Brain microvascular endothelial cell (primary cell): ENCODE data around the gene HHAT.

Experiments used
- DNase-seq: peaks from one replicate; pipeline ENCODE4 v3.0.0-alpha.2; 2020
- H3K27ac ChIP-seq: fragments of 250-450 bp; sonication (Bioruptor Pico); 2 replicates; pipeline ENCODE4 v1.5.1; 2020; ENCODE audit warnings: mild to moderate bottlenecking, moderate library complexity
- H3K27me3 ChIP-seq: fragments of 250-450 bp; sonication (Bioruptor Pico); replicated peaks from 2 replicates; pipeline ENCODE4 v1.5.1; 2020; ENCODE audit warnings: mild to moderate bottlenecking
- H3K36me3 ChIP-seq: fragments of 250-450 bp; sonication (Bioruptor Pico); replicated peaks from 2 replicates; pipeline ENCODE4 v1.5.1; 2020; ENCODE audit warnings: mild to moderate bottlenecking
- H3K4me3 ChIP-seq: 2 replicates; pipeline ENCODE4 v1.5.1; 2011; ENCODE audit warnings: low read depth, mild to moderate bottlenecking, control low read depth, low read length, moderate library complexity
- CTCF ChIP-seq: IDR thresholded peaks from 2 replicates; pipeline ENCODE4 v1.5.1; 2011; ENCODE audit warnings: low read depth, mild to moderate bottlenecking, moderate library complexity, low read length, control low read depth, inconsistent platforms; ENCODE audit errors: missing control alignments
- in situ Hi-C: cut with HindIII; loops from 2 replicates; pipeline ENCODE4 v1.10.0; 2017; ENCODE audit warnings: low sequenced_read_pairs, low pct_ligation_motif_present

HHAT gene

GRCh38 chr1:210445931-210446330, 117.2 kb downstream of the HHAT start:
- DNase-seq: no peak
- no peaks in the 10 kb centered on the region for H3K27me3 ChIP-seq
- no peak overlapping the region for H3K27ac ChIP-seq
- H3K4me3 ChIP-seq: no peak overlapping the region
- H3K36me3 ChIP-seq: no peaks in the 10 kb centered on the region
- in situ Hi-C loops: no loop called here
- no peak for TF ChIP-seq CTCF

GRCh38 chr1:210446479-210446878, 117.8 kb downstream of the HHAT start:
- peak; percentile 33 for DNase-seq
- Histone ChIP-seq H3K27me3 (no peaks in the 10 kb centered on the region), H3K36me3 (no peaks in the 10 kb centered on the region), H3K27ac (no peak overlapping the region), H3K4me3 (no peak overlapping the region)
- in situ Hi-C loops: no loop called here
- no peak for TF ChIP-seq CTCF

DNA sequence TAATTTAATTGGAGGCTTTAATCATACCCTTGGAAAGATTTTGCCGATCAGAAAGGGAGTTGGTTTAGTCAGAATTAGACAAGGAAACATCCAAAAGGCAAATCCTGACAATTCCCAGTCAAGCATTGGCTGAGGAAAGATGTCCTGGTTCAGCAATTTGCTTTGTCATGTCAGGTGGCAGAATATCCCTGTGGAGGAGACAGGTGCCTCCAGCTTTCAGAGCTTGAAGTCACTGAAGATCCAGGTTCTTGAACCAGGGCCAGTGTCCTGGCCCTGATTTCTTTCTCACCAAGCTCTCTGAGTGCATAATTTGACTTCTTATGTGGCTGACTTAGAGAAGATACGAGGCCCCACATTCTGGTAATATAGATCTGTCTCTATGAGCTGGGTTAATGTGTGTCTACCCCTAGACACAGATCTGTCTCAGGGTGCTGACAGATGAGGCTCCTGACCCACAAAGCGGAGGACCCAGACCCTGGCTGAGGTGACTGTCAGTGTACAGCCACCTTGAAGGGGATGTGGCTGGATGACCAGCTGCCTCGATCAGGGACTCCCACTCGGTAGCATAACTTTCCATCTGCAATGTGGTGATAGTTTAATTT, 118.9 kb downstream of the HHAT start:
- no peaks in the 10 kb centered on the region for H3K36me3 ChIP-seq
- no peak for TF ChIP-seq CTCF
- no peaks in the 10 kb centered on the region for H3K27me3 ChIP-seq
- DNase-seq: no peak
- no peak overlapping the region for H3K4me3 ChIP-seq
- in situ Hi-C loops: no loop called here
- H3K27ac ChIP-seq: no peak overlapping the region

DNA sequence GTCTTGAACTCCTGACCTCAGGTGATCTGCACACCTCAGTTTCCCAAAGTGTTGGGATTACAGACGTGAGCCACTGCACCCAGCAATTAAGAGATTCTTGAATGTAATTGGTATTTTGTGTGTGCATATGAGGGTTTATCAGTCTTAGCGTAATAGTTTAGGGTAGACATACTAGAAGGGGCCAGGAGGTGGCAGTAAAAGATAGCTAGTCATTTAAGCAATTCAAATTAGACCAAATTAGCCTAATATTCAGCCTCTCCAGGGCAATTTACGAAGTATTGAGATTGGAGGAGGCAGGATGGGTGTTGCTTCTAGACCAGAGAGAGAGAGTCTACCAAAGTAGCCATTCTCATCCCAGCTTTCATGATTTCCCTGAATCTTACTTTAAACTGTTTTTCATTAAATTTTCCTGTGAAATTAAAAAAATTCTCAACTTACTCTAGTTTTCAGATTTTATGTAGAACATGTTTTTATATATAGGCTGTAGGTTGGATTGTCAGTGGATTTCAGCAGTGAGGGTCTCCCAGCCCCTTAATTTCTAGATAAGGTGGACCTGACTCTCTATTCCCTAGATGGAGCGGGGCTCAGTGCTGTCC, 119.7 kb downstream of the HHAT start:
- peak; percentile 44 for DNase-seq
- no peak overlapping the region for H3K27ac ChIP-seq
- no peaks in the 10 kb centered on the region for H3K27me3 ChIP-seq
- TF ChIP-seq CTCF: peak; percentile 55
- H3K36me3 ChIP-seq: no peaks in the 10 kb centered on the region
- in situ Hi-C loops: no loop called here
- H3K4me3 ChIP-seq: no peak overlapping the region

DNA sequence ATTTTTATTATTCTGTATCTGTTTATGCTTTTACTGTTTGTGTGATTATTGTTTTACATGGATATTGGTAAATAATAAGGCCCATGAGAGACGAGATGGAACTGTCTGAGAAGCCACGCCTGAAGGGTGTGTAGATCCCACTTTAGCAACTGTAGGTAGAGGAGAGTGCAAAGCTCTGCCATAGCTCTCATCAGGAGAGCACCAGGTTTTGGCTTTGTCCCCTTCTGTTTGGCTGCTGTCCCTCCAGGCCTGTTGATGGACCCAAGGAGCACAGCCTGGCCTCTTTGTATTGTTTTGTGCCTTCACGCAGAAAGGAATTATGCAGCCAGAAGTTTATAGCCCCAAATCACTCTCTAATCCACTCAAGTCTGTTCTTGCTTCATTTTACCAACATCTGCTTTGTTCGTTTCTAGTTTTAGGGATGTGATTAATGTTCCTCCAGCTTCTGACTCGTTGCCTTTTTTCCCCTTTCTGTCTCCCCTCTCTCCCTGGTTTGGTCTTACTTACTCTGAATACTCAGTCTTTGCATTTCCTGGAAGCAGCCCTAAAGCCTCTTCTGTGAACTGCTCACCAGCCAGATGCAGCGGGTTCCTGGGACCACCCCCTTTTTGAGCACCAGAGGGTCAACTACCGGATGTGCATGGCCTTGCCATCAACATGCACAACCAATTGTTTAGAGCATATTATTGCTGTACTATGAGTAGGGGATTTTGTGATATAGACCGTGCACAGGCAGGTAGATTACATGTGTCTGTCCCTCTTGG, 127.3 kb downstream of the HHAT start:
- no peaks in the 10 kb centered on the region for H3K27me3 ChIP-seq
- H3K4me3 ChIP-seq: no peak overlapping the region
- no peaks in the 10 kb centered on the region for H3K36me3 ChIP-seq
- in situ Hi-C loops: no loop called here
- no peak overlapping the region for H3K27ac ChIP-seq
- TF ChIP-seq CTCF: no peak
- DNase-seq: no peak
